DOHH2 (cell line): ENCODE data around the gene ZNRF1.

ENCODE experiments used
- EZH2phosphoT487 ChIP-seq: fragments of 200-600 bp; sonication (generic); IDR thresholded peaks from 2 replicates; pipeline ENCODE4 v1.6.1; 2017; ENCODE audit warnings: borderline replicate concordance, mild to moderate bottlenecking, antibody characterized with exemption, low read length, moderate library complexity, mixed read lengths
- TF ChIP-seq, protein P1 (sequence below): fragments of 200-600 bp; sonication (generic); IDR thresholded peaks from one replicate; pipeline ENCODE4 v1.5.1; 2014; ENCODE audit warnings: antibody characterized with exemption, mild to moderate bottlenecking, low read depth, low read length; ENCODE audit not compliant: poor library complexity, severe bottlenecking

GRCh38 chr16:75053791-75054555 is 55.1 kb downstream of the ZNRF1 start:
- TF ChIP-seq, protein P1, sequence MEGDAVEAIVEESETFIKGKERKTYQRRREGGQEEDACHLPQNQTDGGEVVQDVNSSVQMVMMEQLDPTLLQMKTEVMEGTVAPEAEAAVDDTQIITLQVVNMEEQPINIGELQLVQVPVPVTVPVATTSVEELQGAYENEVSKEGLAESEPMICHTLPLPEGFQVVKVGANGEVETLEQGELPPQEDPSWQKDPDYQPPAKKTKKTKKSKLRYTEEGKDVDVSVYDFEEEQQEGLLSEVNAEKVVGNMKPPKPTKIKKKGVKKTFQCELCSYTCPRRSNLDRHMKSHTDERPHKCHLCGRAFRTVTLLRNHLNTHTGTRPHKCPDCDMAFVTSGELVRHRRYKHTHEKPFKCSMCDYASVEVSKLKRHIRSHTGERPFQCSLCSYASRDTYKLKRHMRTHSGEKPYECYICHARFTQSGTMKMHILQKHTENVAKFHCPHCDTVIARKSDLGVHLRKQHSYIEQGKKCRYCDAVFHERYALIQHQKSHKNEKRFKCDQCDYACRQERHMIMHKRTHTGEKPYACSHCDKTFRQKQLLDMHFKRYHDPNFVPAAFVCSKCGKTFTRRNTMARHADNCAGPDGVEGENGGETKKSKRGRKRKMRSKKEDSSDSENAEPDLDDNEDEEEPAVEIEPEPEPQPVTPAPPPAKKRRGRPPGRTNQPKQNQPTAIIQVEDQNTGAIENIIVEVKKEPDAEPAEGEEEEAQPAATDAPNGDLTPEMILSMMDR: no peak
- TF ChIP-seq EZH2phosphoT487: no peak
